GM23248 (cell line): Measurements from ENCODE around the gene SUFU.

ENCODE experiments used
- EZH2 ChIP-seq: fragments of 200-600 bp; sonication (generic); IDR thresholded peaks from 2 replicates; pipeline ENCODE4 v1.6.1; 2018; ENCODE audit warnings: antibody characterized with exemption, mild to moderate bottlenecking; ENCODE audit not compliant: insufficient read depth, poor library complexity, severe bottlenecking
- EZH2phosphoT487 ChIP-seq: fragments of 200-600 bp; sonication (generic); IDR thresholded peaks from 2 replicates; pipeline ENCODE4 v1.6.1; 2018; ENCODE audit warnings: antibody characterized with exemption, moderate library complexity, mild to moderate bottlenecking, low read depth; ENCODE audit not compliant: insufficient read depth

- TF ChIP-seq EZH2 (no peak), EZH2phosphoT487 (no peak)
Measured at GRCh38 chr10:102593074-102593803, 89.5 kb downstream of the SUFU start.
